ENCODE measurements around the gene ZNF692.

DNA sequence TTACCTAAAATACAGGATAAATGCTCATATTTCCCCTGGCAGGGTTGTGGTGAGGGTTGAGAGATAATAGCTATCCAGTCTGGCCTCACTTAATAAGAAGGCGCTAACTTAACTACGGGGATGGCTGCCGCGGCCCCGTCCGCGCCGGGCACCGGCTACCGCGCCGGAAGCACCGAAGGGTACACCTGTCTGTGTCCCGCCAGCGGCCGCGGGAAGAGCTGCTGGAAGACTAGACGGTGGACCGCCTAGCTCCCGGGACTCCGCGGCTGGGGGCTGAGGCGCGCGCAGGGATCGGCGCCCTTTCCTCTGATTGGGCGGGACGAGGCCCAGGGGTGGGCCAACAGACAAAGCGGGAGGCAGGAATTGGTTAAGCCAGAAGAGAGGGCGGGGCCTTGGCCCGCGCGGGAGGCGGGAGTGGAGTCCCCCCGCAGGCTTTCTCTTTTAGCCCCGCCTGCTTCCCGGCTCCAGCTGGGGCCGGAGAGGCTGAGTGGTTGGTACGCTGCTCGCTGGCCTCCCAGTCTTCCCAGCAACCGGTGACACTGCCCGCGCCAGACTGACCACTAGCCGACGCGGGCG lies 21.0 kb downstream of the ZNF692 start, which contains the start of gene ZNF672:
- peak in 1 of 6 experiments; percentile 6 for TF ChIP-seq CTCF (IDR thresholded peaks at IDR 0.05)
- TF ChIP-seq POLR2AphosphoS5 (IDR thresholded peaks at IDR 0.05), result peak; percentile 70 to 90

Measured in upper lobe of left lung (tissue), 4 donors.